ENCODE data around the gene HOXC11.

The HOXC11 gene

GRCh38 chr12:53976172-53976822 lies 3.4 kb downstream of the HOXC11 start:
- no peaks in the 10 kb centered on the region for H3K36me3 ChIP-seq (ENCODE audit: insufficient read depth, insufficient read length, low read length)
- H3K9ac ChIP-seq (ENCODE audit: insufficient read length, low read depth): no peak overlapping the region
- DNase-seq (ENCODE audit: low read depth, low spot score): no peak
- H3K27me3 ChIP-seq (ENCODE audit: insufficient read depth, insufficient read length): peaks cover 100% of the 10 kb centered on the region
- H3K4me1 ChIP-seq (ENCODE audit: insufficient read depth, insufficient read length): peaks cover 8% of the 10 kb centered on the region
- H3K9me3 ChIP-seq (ENCODE audit: insufficient read depth, low read length): no peaks in the 10 kb centered on the region
- TF ChIP-seq ZNF274 (IDR thresholded peaks at IDR 0.05; ENCODE audit: low read depth, low read length) (no peak), YY1 (IDR thresholded peaks at IDR 0.05; ENCODE audit: insufficient read depth, insufficient read length) (no peak), SUZ12 (IDR thresholded peaks at IDR 0.05; ENCODE audit: extremely low read depth, insufficient read depth, insufficient read length) (no peak)
- H3K4me3 ChIP-seq (ENCODE audit: insufficient read length, low read depth): no peak overlapping the region

- TF ChIP-seq YY1 (IDR thresholded peaks at IDR 0.05; ENCODE audit: insufficient read depth, insufficient read length): no peak
- no peak for TF ChIP-seq ZNF274 (IDR thresholded peaks at IDR 0.05; ENCODE audit: low read depth, low read length)
- TF ChIP-seq SUZ12 (IDR thresholded peaks at IDR 0.05; ENCODE audit: extremely low read depth, insufficient read depth, insufficient read length): no peak
- no peak for DNase-seq (ENCODE audit: low read depth, low spot score)
- Histone ChIP-seq H3K27me3 (ENCODE audit: insufficient read depth, insufficient read length) (peaks cover 100% of the 10 kb centered on the region), H3K36me3 (ENCODE audit: insufficient read depth, insufficient read length, low read length) (no peaks in the 10 kb centered on the region), H3K9ac (ENCODE audit: insufficient read length, low read depth) (no peak overlapping the region), H3K4me1 (ENCODE audit: insufficient read depth, insufficient read length) (peaks cover 8% of the 10 kb centered on the region), H3K4me3 (ENCODE audit: insufficient read length, low read depth) (no peak overlapping the region), H3K9me3 (ENCODE audit: insufficient read depth, low read length) (no peaks in the 10 kb centered on the region)
Observed at GRCh38 chr12:53976823-53977595, 4.1 kb downstream of the HOXC11 start.

- Histone ChIP-seq H3K27me3 (ENCODE audit: insufficient read depth, insufficient read length) (peaks cover 100% of the 10 kb centered on the region), H3K36me3 (ENCODE audit: insufficient read depth, insufficient read length, low read length) (no peaks in the 10 kb centered on the region), H3K9ac (ENCODE audit: insufficient read length, low read depth) (no peak overlapping the region), H3K4me1 (ENCODE audit: insufficient read depth, insufficient read length) (peaks cover 8% of the 10 kb centered on the region), H3K4me3 (ENCODE audit: insufficient read length, low read depth) (no peak overlapping the region), H3K9me3 (ENCODE audit: insufficient read depth, low read length) (no peaks in the 10 kb centered on the region)
- TF ChIP-seq ZNF274 (IDR thresholded peaks at IDR 0.05; ENCODE audit: low read depth, low read length) (no peak), YY1 (IDR thresholded peaks at IDR 0.05; ENCODE audit: insufficient read depth, insufficient read length) (no peak), SUZ12 (IDR thresholded peaks at IDR 0.05; ENCODE audit: extremely low read depth, insufficient read depth, insufficient read length) (no peak)
- DNase-seq (ENCODE audit: low read depth, low spot score): no peak
Observed at GRCh38 chr12:53977596-53978445, 4.9 kb downstream of the HOXC11 start.

- no peak overlapping the region for H3K4me3 ChIP-seq (ENCODE audit: insufficient read length, low read depth)
- peaks cover 4% of the 10 kb centered on the region for H3K4me1 ChIP-seq (ENCODE audit: insufficient read depth, insufficient read length)
- H3K36me3 ChIP-seq (ENCODE audit: insufficient read depth, insufficient read length, low read length): no peaks in the 10 kb centered on the region
- H3K9ac ChIP-seq (ENCODE audit: insufficient read length, low read depth): no peak overlapping the region
- peaks cover 100% of the 10 kb centered on the region for H3K27me3 ChIP-seq (ENCODE audit: insufficient read depth, insufficient read length)
- no peaks in the 10 kb centered on the region for H3K9me3 ChIP-seq (ENCODE audit: insufficient read depth, low read length)
- no peak for DNase-seq (ENCODE audit: low read depth, low spot score)
- TF ChIP-seq YY1 (IDR thresholded peaks at IDR 0.05; ENCODE audit: insufficient read depth, insufficient read length) (no peak), SUZ12 (IDR thresholded peaks at IDR 0.05; ENCODE audit: extremely low read depth, insufficient read depth, insufficient read length) (no peak), ZNF274 (IDR thresholded peaks at IDR 0.05; ENCODE audit: low read depth, low read length) (no peak)
Observed at GRCh38 chr12:53978477-53979356, 5.8 kb downstream of the HOXC11 start.

GRCh38 chr12:53980104-53980801 lies 7.3 kb downstream of the HOXC11 start:
- Histone ChIP-seq H3K9me3 (ENCODE audit: insufficient read depth, low read length) (peaks cover 7% of the 10 kb centered on the region; the same call in 1 of the 2 replicates), H3K36me3 (ENCODE audit: insufficient read depth, insufficient read length, low read length) (no peaks in the 10 kb centered on the region), H3K27me3 (ENCODE audit: insufficient read depth, insufficient read length) (peaks cover 96% of the 10 kb centered on the region), H3K4me1 (ENCODE audit: insufficient read depth, insufficient read length) (peaks cover 4% of the 10 kb centered on the region), H3K4me3 (ENCODE audit: insufficient read length, low read depth) (no peak overlapping the region), H3K9ac (ENCODE audit: insufficient read length, low read depth) (no peak overlapping the region)
- DNase-seq (ENCODE audit: low read depth, low spot score): no peak
- TF ChIP-seq SUZ12 (IDR thresholded peaks at IDR 0.05; ENCODE audit: extremely low read depth, insufficient read depth, insufficient read length): no peak
- no peak for TF ChIP-seq ZNF274 (IDR thresholded peaks at IDR 0.05; ENCODE audit: low read depth, low read length)
- TF ChIP-seq YY1 (IDR thresholded peaks at IDR 0.05; ENCODE audit: insufficient read depth, insufficient read length): no peak
